ENCODE data around the gene NRG2. TPM values are rescaled to one million over a fixed set of nuclear protein-coding genes. Genes with fewer than 3 reads are reported as not detected.

Gene NRG2
- total and polyA plus RNA-seq, 7 donors: 0.42 to 19.6 (median 3.5) TPM

DNA sequence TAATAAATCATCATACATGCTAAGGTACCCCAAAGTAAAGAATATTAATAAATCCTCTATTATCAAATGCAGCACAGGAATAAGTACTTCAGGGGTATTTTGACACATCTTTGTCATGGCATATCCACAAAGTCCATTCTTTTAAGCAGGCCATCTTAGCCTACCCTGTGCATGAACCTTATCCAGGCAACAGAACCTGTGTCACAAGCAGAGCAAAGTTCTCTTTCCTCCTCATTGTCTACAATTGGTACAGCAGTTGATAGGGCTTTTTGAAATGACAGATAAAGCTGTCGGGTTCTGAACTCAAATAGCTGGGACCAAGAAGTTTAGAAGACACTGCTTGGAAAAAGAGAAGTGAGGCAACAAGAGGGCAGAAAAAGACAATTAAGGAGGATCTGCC, 40.0 kb upstream of the NRG2 start:
- Histone ChIP-seq H3K27me3 (ENCODE audit: insufficient read depth in 3 of 3, low read length in 2 of 3) (no peaks in the 10 kb centered on the region), H3K27ac (no peak overlapping the region), H3K4me3 (no peak overlapping the region), H3K36me3 (ENCODE audit: insufficient read depth in 1 of 2, low read depth in 1 of 2) (no peaks in the 10 kb centered on the region), H3K9me3 (no peaks in the 10 kb centered on the region), H3K4me1 (peaks cover 3% of the 10 kb centered on the region)
- WGBS, 3 donors: 85 to 97% (median 95%) methylated on average over 1 of the region's 1 CpG
- intact Hi-C loops (cut with DNase I): no loop called here
- DNase-seq (no peak), ATAC-seq (no peak)
- TF ChIP-seq, protein P1, sequence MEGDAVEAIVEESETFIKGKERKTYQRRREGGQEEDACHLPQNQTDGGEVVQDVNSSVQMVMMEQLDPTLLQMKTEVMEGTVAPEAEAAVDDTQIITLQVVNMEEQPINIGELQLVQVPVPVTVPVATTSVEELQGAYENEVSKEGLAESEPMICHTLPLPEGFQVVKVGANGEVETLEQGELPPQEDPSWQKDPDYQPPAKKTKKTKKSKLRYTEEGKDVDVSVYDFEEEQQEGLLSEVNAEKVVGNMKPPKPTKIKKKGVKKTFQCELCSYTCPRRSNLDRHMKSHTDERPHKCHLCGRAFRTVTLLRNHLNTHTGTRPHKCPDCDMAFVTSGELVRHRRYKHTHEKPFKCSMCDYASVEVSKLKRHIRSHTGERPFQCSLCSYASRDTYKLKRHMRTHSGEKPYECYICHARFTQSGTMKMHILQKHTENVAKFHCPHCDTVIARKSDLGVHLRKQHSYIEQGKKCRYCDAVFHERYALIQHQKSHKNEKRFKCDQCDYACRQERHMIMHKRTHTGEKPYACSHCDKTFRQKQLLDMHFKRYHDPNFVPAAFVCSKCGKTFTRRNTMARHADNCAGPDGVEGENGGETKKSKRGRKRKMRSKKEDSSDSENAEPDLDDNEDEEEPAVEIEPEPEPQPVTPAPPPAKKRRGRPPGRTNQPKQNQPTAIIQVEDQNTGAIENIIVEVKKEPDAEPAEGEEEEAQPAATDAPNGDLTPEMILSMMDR (IDR thresholded peaks at IDR 0.05): no peak

DNA sequence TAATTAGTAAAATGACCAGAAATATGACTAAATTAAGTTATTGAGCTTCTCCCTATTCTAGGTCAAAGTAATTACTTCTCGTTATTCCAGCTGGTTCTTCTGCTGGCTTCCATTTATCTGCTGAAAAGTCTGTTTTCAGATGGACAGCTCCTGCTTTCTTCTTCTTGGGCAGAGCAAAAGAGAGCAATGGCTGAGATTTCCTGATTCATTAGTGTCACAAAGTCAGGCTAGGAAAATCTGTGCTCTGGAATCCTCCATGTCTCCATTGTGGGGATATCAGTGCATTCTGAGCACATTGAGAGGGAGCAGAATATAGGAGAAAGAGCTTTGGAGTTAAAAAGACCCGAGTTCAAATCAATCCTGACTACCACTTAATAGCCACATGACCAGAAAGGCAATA, 33.7 kb upstream of the NRG2 start:
- Histone ChIP-seq H3K4me3 (no peak overlapping the region), H3K9me3 (no peaks in the 10 kb centered on the region), H3K27me3 (ENCODE audit: insufficient read depth in 3 of 3, low read length in 2 of 3) (no peaks in the 10 kb centered on the region), H3K27ac (no peak overlapping the region), H3K36me3 (ENCODE audit: insufficient read depth in 1 of 2, low read depth in 1 of 2) (no peaks in the 10 kb centered on the region), H3K4me1 (peaks cover 5% of the 10 kb centered on the region)
- DNase-seq: no peak
- TF ChIP-seq, protein P1 (IDR thresholded peaks at IDR 0.05): no peak
- WGBS, 3 donors: 69 to 70% (median 70%) methylated on average over 2 of the region's 2 CpGs
- intact Hi-C loops (cut with DNase I): loop anchor here in 1 of 2 donors (10.0 kb wide), 1 partner anchor 278 kb away; no protein-coding TSS in a partner anchor
- ATAC-seq: no peak

DNA sequence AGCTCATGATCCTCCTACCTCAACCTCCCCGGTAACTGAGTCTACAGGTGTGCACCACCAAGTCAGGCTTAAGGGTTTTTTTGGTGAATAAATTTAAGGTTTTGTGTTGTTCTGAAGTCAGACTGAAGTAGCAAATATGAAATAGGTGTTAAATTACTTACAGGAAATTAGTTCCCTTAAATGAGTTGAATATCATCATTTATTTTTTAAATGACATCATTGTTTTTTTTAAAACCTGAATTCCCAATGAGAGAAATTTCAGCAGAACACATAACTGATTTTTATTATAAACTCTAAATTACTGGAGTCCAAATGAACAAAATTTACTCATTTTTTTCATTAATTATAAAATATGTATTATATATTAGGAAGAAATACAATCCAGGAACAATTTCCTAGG, 33.0 kb upstream of the NRG2 start:
- DNase-seq (no peak), ATAC-seq (no peak)
- intact Hi-C loops (cut with DNase I): loop anchor here in 1 of 2 donors (10.0 kb wide), 1 partner anchor 279 kb away; no protein-coding TSS in a partner anchor
- WGBS, 3 donors: 80 to 97% (median 91%) methylated on average over 1 of the region's 1 CpG
- TF ChIP-seq, protein P1 (IDR thresholded peaks at IDR 0.05): no peak
- Histone ChIP-seq H3K27ac (no peak overlapping the region), H3K4me1 (peaks cover 5% of the 10 kb centered on the region), H3K9me3 (no peaks in the 10 kb centered on the region), H3K36me3 (ENCODE audit: insufficient read depth in 1 of 2, low read depth in 1 of 2) (no peaks in the 10 kb centered on the region), H3K27me3 (ENCODE audit: insufficient read depth in 3 of 3, low read length in 2 of 3) (no peaks in the 10 kb centered on the region), H3K4me3 (no peak overlapping the region)

DNA sequence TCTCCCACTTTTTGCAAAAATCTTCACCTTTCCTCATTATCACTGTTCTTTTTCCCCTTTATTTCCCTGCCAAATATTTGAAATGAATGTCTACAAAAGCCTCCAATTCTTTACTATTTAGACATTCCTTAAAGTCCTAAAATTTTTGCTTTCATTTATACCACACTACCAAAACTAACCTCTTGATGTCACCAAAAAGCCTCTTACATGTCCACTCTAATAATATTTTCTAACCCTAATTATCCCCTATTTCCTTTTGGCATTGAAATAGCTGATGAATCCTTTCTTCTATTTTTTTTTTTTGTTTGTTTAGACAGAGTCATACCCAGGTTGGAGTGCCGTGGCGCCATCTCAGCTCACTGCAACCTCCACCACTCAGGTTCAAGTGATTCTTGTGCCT, 32.3 kb upstream of the NRG2 start:
- ATAC-seq (no peak), DNase-seq (no peak)
- intact Hi-C loops (cut with DNase I): loop anchor here in 1 of 2 donors (10.0 kb wide), 1 partner anchor 279 kb away; no protein-coding TSS in a partner anchor
- peaks cover 5% of the 10 kb centered on the region for H3K4me1 ChIP-seq
- H3K9me3 ChIP-seq: no peaks in the 10 kb centered on the region
- no peak overlapping the region for H3K27ac ChIP-seq
- no peaks in the 10 kb centered on the region for H3K27me3 ChIP-seq (ENCODE audit: insufficient read depth in 3 of 3, low read length in 2 of 3)
- no peaks in the 10 kb centered on the region for H3K36me3 ChIP-seq (ENCODE audit: insufficient read depth in 1 of 2, low read depth in 1 of 2)
- TF ChIP-seq, protein P1 (IDR thresholded peaks at IDR 0.05): no peak
- H3K4me3 ChIP-seq: no peak overlapping the region
- WGBS, 3 donors: 68 to 75% (median 71%) methylated on average over 2 of the region's 2 CpGs

DNA sequence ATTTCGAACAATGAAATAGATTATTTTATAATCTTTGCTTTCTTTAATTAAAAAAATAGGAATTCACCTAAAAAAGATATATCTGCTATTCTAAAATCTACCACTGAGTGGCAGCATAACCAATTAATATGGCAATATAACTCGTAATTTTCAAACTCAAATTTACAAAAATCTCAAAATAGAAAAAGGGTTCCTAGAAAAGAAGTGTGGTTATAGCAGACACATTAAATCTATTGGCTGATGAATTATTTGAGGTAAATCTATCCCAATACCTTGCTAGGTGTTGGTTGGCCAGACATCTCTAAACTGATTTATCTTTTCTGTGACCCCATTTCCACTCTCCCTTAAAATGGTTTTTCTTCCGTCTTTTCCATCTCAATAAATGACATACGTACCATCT, 30.2 kb upstream of the NRG2 start:
- no peaks in the 10 kb centered on the region for H3K9me3 ChIP-seq
- DNase-seq (no peak), ATAC-seq (peak in 1 of 4 donors; percentile 32)
- no peaks in the 10 kb centered on the region for H3K27me3 ChIP-seq (ENCODE audit: insufficient read depth in 3 of 3, low read length in 2 of 3)
- H3K4me3 ChIP-seq: no peak overlapping the region
- H3K27ac ChIP-seq: no peak overlapping the region
- peaks cover 5% of the 10 kb centered on the region for H3K4me1 ChIP-seq
- TF ChIP-seq, protein P1 (IDR thresholded peaks at IDR 0.05): peak; percentile 76
- WGBS, 3 donors: 7 to 10% (median 9%) methylated on average over 4 of the region's 4 CpGs
- intact Hi-C loops (cut with DNase I): loop anchor here (1.0 to 10.0 kb wide), 4 partner anchors 32 to 282 kb away; no protein-coding TSS in a partner anchor
- no peaks in the 10 kb centered on the region for H3K36me3 ChIP-seq (ENCODE audit: insufficient read depth in 1 of 2, low read depth in 1 of 2)

Data from psoas muscle (tissue), 8 donors.